Left renal cortex interstitium (tissue), 4 donors: ENCODE results near the gene CNNM1. TPM values are rescaled to one million over a fixed set of nuclear protein-coding genes. Genes with fewer than 3 reads are reported as not detected.

ENCODE experiments used
- DNase-seq, 4 donors: peaks; one replicate each; pipeline ENCODE4 v3.0.0-alpha.2; 2013; ENCODE audit warnings: low read depth in 4 of 4, low spot score in 2 of 4, missing footprints in 1 of 4
- polyA plus RNA-seq, 4 donors: library from polyadenylated mRNA; unstranded; fragments of 120-200 nt; gene quantifications; one replicate each; pipeline ENCODE4 v1.2.1, GENCODE V29; 2013; ENCODE audit not compliant: insufficient read length in 4 of 4

Gene CNNM1
- polyA plus RNA-seq, 4 donors, result 1.3 to 2.1 (median 1.8) TPM

GRCh38 chr10:99410876-99411275, 81.7 kb downstream of the CNNM1 start:
- DNase-seq, result no peak

- DNase-seq, result no peak
These were observed 82.4 kb downstream of the CNNM1 start for GRCh38 chr10:99411546-99411945.

- no peak for DNase-seq
These were observed 82.9 kb downstream of the CNNM1 start for GRCh38 chr10:99412099-99412498.

GRCh38 chr10:99418910-99419624, 89.9 kb downstream of the CNNM1 start:
- no peak for DNase-seq

- no peak for DNase-seq
These were observed 90.5 kb downstream of the CNNM1 start for GRCh38 chr10:99419688-99420087.

- no peak for DNase-seq
These were observed 92.1 kb downstream of the CNNM1 start for GRCh38 chr10:99421233-99421739.

- no peak for DNase-seq
These were observed 93.5 kb downstream of the CNNM1 start for GRCh38 chr10:99422529-99423096.

GRCh38 chr10:99424656-99425055, 95.5 kb downstream of the CNNM1 start:
- DNase-seq, result no peak

- DNase-seq, result no peak
These were observed 96.0 kb downstream of the CNNM1 start for GRCh38 chr10:99425204-99425603.

- no peak for DNase-seq
These were observed 97.5 kb downstream of the CNNM1 start for GRCh38 chr10:99426689-99427088.

GRCh38 chr10:99427566-99428190, 98.5 kb downstream of the CNNM1 start:
- DNase-seq, result no peak

- DNase-seq, result no peak
These were observed 100.5 kb downstream of the CNNM1 start for GRCh38 chr10:99429517-99430095.

- no peak for DNase-seq
These were observed 100.9 kb downstream of the CNNM1 start for GRCh38 chr10:99430116-99430450.

- DNase-seq, result peak; percentile 90 to 98 (median 96)
These were observed 101.5 kb downstream of the CNNM1 start, which contains the start of gene GOT1 for GRCh38 chr10:99430451-99431189. Gene GOT1 (minus strand): TSS chr10:99430624. CDS start chr10:99430565, 59 bp downstream.

GRCh38 chr10:99431190-99431760, 102.1 kb downstream of the CNNM1 start:
- DNase-seq, result no peak

- no peak for DNase-seq
These were observed 102.9 kb downstream of the CNNM1 start for GRCh38 chr10:99432047-99432446.

- no peak for DNase-seq
These were observed 103.7 kb downstream of the CNNM1 start for GRCh38 chr10:99432881-99433280.

GRCh38 chr10:99433378-99434020, 104.3 kb downstream of the CNNM1 start:
- no peak for DNase-seq

GRCh38 chr10:99435986-99436638, 107.0 kb downstream of the CNNM1 start:
- DNase-seq, result peak in 2 of 4 donors; percentile 30 to 47
